ENCODE data around the gene TRIM75. TPM values are rescaled to one million over a fixed set of nuclear protein-coding genes. Genes with fewer than 3 reads are reported as not detected.

TRIM75 gene
- total and polyA plus RNA-seq, 2 experiments from 2014 or later: not detected

DNA sequence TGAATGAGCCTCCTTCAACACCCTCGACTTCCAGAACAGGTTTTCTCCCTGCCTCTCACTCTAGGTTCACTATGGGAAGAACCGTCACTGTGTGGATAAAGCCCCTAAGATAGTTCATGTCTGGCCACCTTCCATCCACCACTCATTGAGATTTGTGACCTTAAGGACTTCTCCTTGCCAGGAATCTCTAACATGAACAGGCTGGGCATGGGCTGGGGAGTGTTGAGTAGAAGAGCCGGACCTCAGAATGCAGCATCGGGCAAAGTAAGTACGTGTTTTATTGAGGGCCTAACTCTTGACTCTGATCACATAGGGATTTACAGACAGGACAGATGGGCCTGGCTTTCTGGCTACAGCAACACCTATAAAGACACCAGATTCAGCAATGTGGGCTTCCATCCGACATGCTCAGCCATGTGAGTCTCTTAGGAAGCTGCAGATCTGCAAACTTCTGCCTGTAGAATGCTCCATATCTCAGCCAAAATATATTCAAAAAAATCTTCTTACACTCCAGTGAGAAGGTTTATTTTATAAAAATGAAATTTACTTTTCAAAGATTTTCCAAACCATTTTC, 48.2 kb upstream of the TRIM75 start:
- Histone ChIP-seq H3F3A (replicated peaks; ENCODE audit: low read depth) (no peaks in the 10 kb centered on the region), H3K4me2 (no peak overlapping the region), H3K4me3 (no peak overlapping the region), H3K27me3 (ENCODE audit: insufficient read depth) (no peaks in the 10 kb centered on the region), H3K36me3 (ENCODE audit: insufficient read depth) (no peaks in the 10 kb centered on the region), H2AFZ (peak overlapping the region; percentile 85; the same call in 1 of the 2 replicates), H3K4me1 (ENCODE audit: insufficient read depth) (no peaks in the 10 kb centered on the region), H3K27ac (ENCODE audit: low read depth) (no peak overlapping the region), H3K79me2 (replicated peaks; ENCODE audit: insufficient read depth) (no peaks in the 10 kb centered on the region), H3K9me2 (ENCODE audit: insufficient read depth) (no peaks in the 10 kb centered on the region), H4K20me1 (replicated peaks; ENCODE audit: insufficient read depth) (no peaks in the 10 kb centered on the region)
- peaks cover 2% of the 10 kb centered on the region for H3K27me3 Mint-ChIP-seq (ENCODE audit: insufficient read depth, low read depth, poor library complexity)
- no peaks in the 10 kb centered on the region for H3K36me3 Mint-ChIP-seq (ENCODE audit: low read depth)
- H3K4me3 Mint-ChIP-seq: no peak overlapping the region
- DNase-seq (ENCODE audit: low spot score) (no peak), ATAC-seq (no peak)
- H3K9me3 Mint-ChIP-seq: no peaks in the 10 kb centered on the region
- TF ChIP-seq ZNF114 (CRISPR knock-in tag; IDR thresholded peaks at IDR 0.05) (no peak), CTCF (conservative IDR thresholded peaks at IDR 0.05; ENCODE audit: low read depth in 2 of 2) (no peak), POLR2AphosphoS5 (IDR thresholded peaks at IDR 0.05; ENCODE audit: low read depth) (no peak), ETS1 (IDR thresholded peaks at IDR 0.05) (no peak), STAT1 (IDR thresholded peaks at IDR 0.05; ENCODE audit: unreplicated experiment) (no peak), NANOG (IDR thresholded peaks at IDR 0.05; ENCODE audit: borderline replicate concordance) (no peak), CREB1 (CRISPR knock-in tag; IDR thresholded peaks at IDR 0.05; ENCODE audit: low read depth) (no peak), EZH2phosphoT487 (IDR thresholded peaks at IDR 0.05; ENCODE audit: unreplicated experiment) (no peak), REST (IDR thresholded peaks at IDR 0.05; ENCODE audit: unreplicated experiment) (no peak), ZNF331 (CRISPR knock-in tag; IDR thresholded peaks at IDR 0.05; ENCODE audit: low read depth) (no peak), JUNB (IDR thresholded peaks at IDR 0.05; ENCODE audit: unreplicated experiment) (no peak)
- H3K27ac Mint-ChIP-seq: no peak overlapping the region
- peaks cover 10% of the 10 kb centered on the region for H3K4me1 Mint-ChIP-seq

Measured in GM23338 (cell line).